Urinary bladder (tissue), 4 donors: ENCODE data around the gene TMEM141. TPM values are rescaled to one million over a fixed set of nuclear protein-coding genes. Genes with fewer than 3 reads are reported as not detected.
"Not testable (repeated sequence)": the region's sequence is repeated elsewhere in the genome, so short reads cannot be mapped to it uniquely, and the experiment has no call there.

Source experiments
- DNase-seq: peaks from one replicate; pipeline ENCODE4 v3.0.0-alpha.2; 2015; ENCODE audit errors: extremely low spot score
- H3K27ac ChIP-seq: one replicate; pipeline ENCODE4 v1.5.1; 2013; ENCODE audit warnings: low read depth, mild to moderate bottlenecking, moderate library complexity
- H3K36me3 ChIP-seq: one replicate; pipeline ENCODE4 v1.6.1; 2013; ENCODE audit warnings: mild to moderate bottlenecking, moderate library complexity; ENCODE audit not compliant: insufficient read depth
- H3K4me1 ChIP-seq: one replicate; pipeline ENCODE4 v1.6.1; 2013; ENCODE audit warnings: mild to moderate bottlenecking, moderate library complexity; ENCODE audit not compliant: insufficient read depth
- H3K4me3 ChIP-seq: one replicate; pipeline ENCODE4 v1.5.1; 2013; ENCODE audit warnings: low read depth, low read length
- WGBS: extraction: QIAGEN DNeasy Blood & Tissue Kit; methylation state at CpG from one replicate; pipeline ENCODE4 v1.1.7; 2013; 5-methylcytosine and 5-hydroxymethylcytosine counted together
- polyA plus RNA-seq: library from polyadenylated mRNA; stranded (reverse); fragments of 200-250 nt; gene quantifications from one replicate; pipeline ENCODE4 v1.2.3, GENCODE V29; 2013
- small RNA-seq: library from RNA; depleted of rRNA; stranded (forward); fragments of <200 nt; gene quantifications from one replicate; pipeline ENCODE3, GENCODE V24; 2014
- total RNA-seq: library from RNA; depleted of rRNA; stranded (reverse); fragments of >200 nt; gene quantifications from one replicate; pipeline ENCODE4 v1.2.3, GENCODE V29; 2014
- donor health status: healthy with polysubstance abuse.
- donor health status: healthy.

TMEM141 gene
- total and polyA plus RNA-seq, 2 donors = 29.4 to 83.2 TPM

DNA sequence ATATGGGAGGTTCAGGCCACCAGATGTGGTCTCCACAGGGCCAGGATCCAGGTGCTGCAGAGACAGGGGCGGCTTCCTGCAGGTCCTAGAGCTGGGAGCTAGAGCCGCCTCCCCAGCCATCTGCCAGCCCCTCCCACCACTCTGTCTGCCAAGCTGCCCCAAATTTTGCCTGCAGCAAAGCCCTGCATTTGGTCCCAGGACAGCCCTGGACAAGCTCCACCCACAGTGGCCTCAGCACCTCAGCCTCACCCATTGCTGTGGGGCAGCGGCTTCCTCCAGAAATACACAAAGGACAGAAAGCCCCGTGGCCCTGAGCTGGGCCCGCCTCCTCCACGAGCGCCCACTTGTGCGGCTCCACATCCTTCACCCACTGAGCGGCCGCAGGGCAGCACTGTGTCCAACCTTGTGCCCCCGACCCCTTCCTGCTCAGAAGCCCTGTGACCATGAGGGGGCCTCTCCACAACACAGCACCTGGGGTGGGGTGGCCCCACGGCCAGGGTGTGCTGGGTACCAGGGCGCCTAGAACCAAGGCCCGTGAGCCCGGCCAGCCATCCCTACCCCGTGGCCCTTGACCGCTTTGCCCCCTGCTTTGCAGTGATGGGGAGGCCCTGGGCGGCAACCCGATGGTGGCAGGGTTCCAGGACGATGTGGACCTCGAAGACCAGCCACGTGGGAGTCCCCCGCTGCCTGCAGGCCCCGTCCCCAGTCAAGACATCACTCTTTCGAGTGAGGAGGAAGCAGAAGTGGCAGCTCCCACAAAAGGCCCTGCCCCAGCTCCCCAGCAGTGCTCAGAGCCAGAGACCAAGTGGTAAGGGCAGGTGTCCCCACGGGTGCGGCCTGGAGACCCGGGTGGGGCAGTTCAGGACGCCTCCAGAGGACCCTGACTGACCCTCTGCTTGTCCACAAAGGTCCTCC is 47.4 kb downstream of the TMEM141 start:
- H3K36me3 ChIP-seq = no peaks in the 10 kb centered on the region
- 86% methylated on average over 29 of the region's 29 CpGs for WGBS

DNA sequence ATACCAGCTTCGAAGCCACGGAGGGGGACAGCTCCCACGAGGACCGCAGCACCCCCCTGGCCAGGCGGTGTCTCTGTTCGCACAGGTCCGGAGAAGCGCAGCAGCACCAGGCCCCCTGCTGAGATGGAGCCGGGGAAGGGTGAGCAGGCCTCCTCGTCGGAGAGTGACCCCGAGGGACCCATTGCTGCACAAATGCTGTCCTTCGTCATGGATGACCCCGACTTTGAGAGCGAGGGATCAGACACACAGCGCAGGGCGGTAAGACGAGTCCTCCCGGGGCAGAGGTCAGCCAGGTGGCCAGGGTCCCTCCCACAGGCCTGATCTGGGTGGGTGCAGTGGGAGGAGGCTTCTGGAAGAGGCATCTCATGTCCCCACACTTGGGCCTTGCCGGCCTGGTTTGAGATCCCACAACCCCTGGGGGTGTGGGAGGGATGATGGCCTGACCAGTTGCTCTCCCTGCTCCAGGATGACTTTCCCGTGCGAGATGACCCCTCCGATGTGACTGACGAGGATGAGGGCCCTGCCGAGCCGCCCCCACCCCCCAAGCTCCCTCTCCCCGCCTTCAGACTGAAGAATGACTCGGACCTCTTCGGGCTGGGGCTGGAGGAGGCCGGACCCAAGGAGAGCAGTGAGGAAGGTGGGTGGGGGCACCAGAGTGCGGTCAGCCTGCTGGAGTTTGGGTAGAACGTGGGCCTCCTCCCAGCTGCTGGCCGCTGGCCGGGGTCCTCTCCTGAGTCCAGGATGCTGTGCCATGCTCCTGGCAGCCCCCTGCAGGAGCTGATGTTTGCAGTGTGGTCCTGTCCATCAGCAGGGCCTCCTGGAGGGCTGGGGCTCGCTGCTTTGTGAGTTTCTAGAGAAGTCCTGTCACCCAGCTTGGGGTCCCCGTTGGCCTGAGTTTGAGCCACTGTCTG is 48.3 kb downstream of the TMEM141 start:
- Histone ChIP-seq H3K27ac (no peak overlapping the region), H3K36me3 (no peaks in the 10 kb centered on the region)
- DNase-seq = no peak

More for the DNA sequence above, 47.4 kb downstream of the TMEM141 start:
- Histone ChIP-seq H3K27ac (no peak overlapping the region), H3K4me1 (no peaks in the 10 kb centered on the region), H3K4me3 (no peak overlapping the region)
- no peak for DNase-seq

DNA sequence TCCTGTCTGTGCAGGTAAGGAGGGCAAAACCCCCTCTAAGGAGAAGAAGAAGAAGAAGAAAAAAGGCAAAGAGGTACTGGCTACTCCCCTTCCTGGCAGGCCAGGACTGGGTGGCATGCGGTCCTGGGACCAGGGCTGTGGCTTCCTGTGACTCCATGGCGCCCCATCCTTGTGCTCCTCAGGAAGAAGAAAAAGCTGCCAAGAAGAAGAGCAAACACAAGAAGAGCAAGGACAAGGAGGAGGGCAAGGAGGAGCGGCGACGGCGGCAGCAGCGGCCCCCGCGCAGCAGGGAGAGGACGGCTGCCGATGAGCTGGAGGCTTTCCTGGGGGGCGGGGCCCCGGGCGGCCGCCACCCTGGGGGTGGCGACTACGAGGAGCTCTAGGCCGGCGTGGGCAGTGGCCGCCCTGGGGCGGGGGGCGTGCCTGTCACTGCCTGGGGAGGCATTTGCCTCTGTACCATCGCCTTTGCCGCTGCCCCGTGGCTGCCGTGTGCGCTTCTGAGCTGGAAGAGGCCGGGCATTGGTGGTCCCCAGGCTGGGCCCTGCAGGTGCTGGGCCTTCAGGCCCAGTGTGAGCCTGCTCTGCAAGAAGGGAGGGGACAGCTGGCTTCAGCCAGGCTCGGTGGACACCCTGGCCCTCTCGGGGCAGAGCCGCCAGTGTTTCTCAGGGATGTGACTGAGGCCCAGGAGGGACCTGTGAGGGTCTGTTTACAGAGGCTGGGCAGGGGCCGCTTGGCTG is 49.2 kb downstream of the TMEM141 start:
- no peak for DNase-seq
- H3K4me1 ChIP-seq = no peaks in the 10 kb centered on the region
- WGBS = 77% methylated on average over 32 of the region's 32 CpGs
- no peak overlapping the region for H3K27ac ChIP-seq
- no peak overlapping the region for H3K4me3 ChIP-seq
- no peaks in the 10 kb centered on the region for H3K36me3 ChIP-seq

More for the DNA sequence above, 48.3 kb downstream of the TMEM141 start:
- 85% methylated on average over 36 of the region's 36 CpGs for WGBS
- Histone ChIP-seq H3K4me1 (no peaks in the 10 kb centered on the region), H3K4me3 (no peak overlapping the region)

DNA sequence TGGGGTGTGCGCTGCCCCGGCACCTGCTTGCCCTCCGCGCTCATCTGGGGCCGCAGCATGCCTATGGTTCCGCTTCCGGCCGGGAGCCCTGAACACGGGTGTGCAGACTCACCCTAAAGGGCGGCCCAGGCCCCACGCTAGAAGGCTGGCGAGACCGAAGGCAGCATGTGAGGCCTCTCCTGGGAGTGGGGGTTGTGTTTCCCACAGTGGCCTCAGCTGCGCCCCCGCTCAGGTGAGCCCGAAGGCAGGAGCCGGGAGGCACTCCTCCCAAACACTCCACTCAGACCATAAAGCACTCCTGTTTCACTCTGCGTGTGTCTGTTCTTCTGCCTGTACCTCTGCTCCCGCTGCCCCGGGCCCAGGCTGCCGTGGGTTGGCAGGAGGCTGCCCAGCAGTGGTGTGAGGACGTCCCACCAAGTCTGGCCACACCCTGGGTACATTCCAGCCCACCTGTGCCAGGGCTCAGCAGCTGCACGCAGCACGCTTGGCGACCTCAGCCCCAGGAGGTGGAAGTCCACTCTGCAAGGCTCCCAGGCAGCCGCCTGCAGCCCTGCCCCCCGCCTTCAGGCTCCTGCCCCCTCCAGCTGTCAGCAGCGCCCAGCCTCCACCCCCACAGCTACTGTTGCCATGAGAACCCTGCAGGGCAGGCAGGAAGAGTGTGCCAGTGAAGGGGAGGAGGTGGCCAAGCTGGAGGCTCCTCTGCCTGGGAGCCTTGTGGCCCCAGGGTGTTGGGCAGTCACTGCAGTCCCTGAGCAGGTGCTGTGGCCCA is 49.9 kb downstream of the TMEM141 start:
- no peak overlapping the region for H3K4me3 ChIP-seq
- no peaks in the 10 kb centered on the region for H3K4me1 ChIP-seq
- WGBS = 70% methylated on average over 28 of the region's 28 CpGs
- H3K36me3 ChIP-seq = no peaks in the 10 kb centered on the region
- no peak for DNase-seq
- no peak overlapping the region for H3K27ac ChIP-seq

DNA sequence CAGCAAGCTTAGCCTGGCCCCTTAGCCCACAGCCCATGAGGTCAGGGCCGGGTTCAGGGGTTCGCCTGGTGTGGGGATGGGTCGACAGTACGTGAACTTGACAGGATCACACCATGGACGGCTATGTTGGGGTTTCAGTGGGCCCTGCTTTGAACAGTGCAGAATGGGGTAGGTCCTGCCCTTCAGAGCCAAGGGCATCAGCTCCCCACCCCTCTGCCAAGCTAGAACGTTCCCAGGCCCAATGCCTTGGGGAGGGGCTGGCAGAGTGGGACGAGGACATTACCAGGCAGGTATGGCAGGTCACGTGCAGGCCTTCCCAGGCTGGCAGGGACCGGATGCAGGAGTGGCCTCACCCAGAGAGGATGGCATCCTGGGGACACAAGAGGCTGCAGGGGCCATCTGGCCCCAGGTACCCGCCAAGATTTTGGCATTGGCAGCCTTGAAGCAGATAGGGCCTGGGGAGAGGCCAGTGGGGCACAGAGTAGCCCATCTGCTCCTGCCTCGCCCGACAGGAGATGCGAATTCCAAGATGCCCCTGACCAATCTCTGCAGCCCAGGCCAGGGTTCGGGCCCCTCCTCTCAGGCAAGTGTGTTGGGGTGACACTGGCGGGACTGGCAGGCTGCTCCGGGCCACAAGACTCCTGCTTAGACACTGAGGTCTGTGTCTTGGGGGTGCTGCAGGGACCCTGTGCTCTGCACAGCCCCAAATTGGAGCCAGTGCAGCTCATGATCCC is 50.7 kb downstream of the TMEM141 start:
- not testable (repeated sequence) for H3K4me3 ChIP-seq, DNase-seq, H3K4me1 ChIP-seq, H3K27ac ChIP-seq, H3K36me3 ChIP-seq
- WGBS = 51% methylated on average over 16 of the region's 16 CpGs

DNA sequence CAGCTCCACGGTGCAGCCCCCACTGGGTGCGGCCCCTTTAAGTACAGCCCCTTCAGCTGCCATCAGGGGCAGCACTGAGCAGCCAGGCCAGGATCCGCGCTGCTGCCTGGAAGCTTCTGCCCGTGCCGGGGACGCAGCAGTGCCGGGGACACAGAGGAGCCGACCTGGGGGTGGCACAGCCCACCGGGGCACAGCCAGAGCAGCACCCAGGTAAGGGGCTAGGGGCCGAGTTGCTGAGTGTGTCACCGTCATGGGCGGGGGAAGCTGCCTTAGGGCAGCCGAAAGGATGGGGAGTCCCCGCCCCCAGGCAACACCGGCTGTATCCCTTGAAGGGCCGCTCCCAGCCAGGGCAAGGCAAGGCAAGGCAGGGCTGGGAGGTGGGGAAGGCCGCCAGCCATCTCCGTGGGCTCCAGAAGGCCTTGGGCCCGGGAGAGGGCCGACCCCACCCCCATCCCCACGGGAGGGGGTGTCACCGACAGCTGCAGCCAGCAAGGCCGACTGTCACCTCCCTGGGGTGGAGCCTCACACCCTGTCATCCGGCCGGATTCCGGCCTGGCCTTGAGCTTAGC is 51.3 kb downstream of the TMEM141 start, which contains the start of gene AJM1:
Gene AJM1, plus strand, starts transcription at position 99 of the 569 bp plus-strand sequence. CDS start 1,937 bp downstream, outside the sequence.
- not testable (repeated sequence) for H3K36me3 ChIP-seq, H3K27ac ChIP-seq, DNase-seq, H3K4me1 ChIP-seq
- under 1% methylated on average over 23 of the region's 27 CpGs for WGBS
- peak within 1 kb of the TSS; percentile 40 for H3K4me3 ChIP-seq

Small RNA genes lying within 50 kb of the gene (small RNA-seq; reads per million reads assigned to genes)
- gene AL355987.2 (not detected), gene ATP6V1G1P3 (not detected), gene MIR4292 (not detected), gene MIR6722 (not detected)

Other genes with a start within 250 kb of the TMEM141 start
- gene NOTCH1, start 245.3 kb upstream of the TMEM141 start, total RNA-seq = 25.6 TPM
- 19.7 TPM for gene NOTCH1, start 245.3 kb upstream of the TMEM141 start, polyA plus RNA-seq
- gene EGFL7, start 128.4 kb upstream of the TMEM141 start, total RNA-seq = 43.6 TPM
- 138 TPM for gene EGFL7, start 128.4 kb upstream of the TMEM141 start, polyA plus RNA-seq
- 9.8 TPM for gene AGPAT2, start 103.9 kb upstream of the TMEM141 start, total RNA-seq
- 78.9 TPM for gene AGPAT2, start 103.9 kb upstream of the TMEM141 start, polyA plus RNA-seq
- gene DIPK1B, start 78.8 kb upstream of the TMEM141 start, total RNA-seq = 10.8 TPM
- gene DIPK1B, start 78.8 kb upstream of the TMEM141 start, polyA plus RNA-seq = 18.9 TPM
- not detected for gene LCN10, start 48.4 kb upstream of the TMEM141 start, total RNA-seq
- gene LCN10, start 48.4 kb upstream of the TMEM141 start, polyA plus RNA-seq = 11.3 TPM
- not detected for gene LCN6, start 42.8 kb upstream of the TMEM141 start, total RNA-seq
- gene LCN6, start 42.8 kb upstream of the TMEM141 start, polyA plus RNA-seq = 26.6 TPM
- not detected for gene LCN8, start 33.1 kb upstream of the TMEM141 start, total RNA-seq
- not detected for gene LCN8, start 33.1 kb upstream of the TMEM141 start, polyA plus RNA-seq
- not detected for gene LCN15, start 26.8 kb upstream of the TMEM141 start, total RNA-seq
- not detected for gene LCN15, start 26.8 kb upstream of the TMEM141 start, polyA plus RNA-seq
- gene CCDC183, start 5.0 kb downstream of the TMEM141 start, total RNA-seq = 1.5 TPM
- 0.85 TPM for gene CCDC183, start 5.0 kb downstream of the TMEM141 start, polyA plus RNA-seq
- gene RABL6, start 16.6 kb downstream of the TMEM141 start, total RNA-seq = 29.1 TPM
- 60.0 TPM for gene RABL6, start 16.6 kb downstream of the TMEM141 start, polyA plus RNA-seq
- gene AJM1, start 51.1 kb downstream of the TMEM141 start, total RNA-seq = 0.69 TPM
- 6.9 TPM for gene AJM1, start 51.1 kb downstream of the TMEM141 start, polyA plus RNA-seq
- 43.9 TPM for gene PHPT1, start 58.1 kb downstream of the TMEM141 start, total RNA-seq
- 105 TPM for gene PHPT1, start 58.1 kb downstream of the TMEM141 start, polyA plus RNA-seq
- 3.0 TPM for gene MAMDC4, start 61.0 kb downstream of the TMEM141 start, total RNA-seq
- gene MAMDC4, start 61.0 kb downstream of the TMEM141 start, polyA plus RNA-seq = 3.8 TPM
- gene EDF1, start 75.0 kb downstream of the TMEM141 start, total RNA-seq = 128 TPM
- 337 TPM for gene EDF1, start 75.0 kb downstream of the TMEM141 start, polyA plus RNA-seq
- 7.9 TPM for gene TRAF2, start 95.2 kb downstream of the TMEM141 start, total RNA-seq
- gene TRAF2, start 95.2 kb downstream of the TMEM141 start, polyA plus RNA-seq = 13.1 TPM
- 47.5 TPM for gene FBXW5, start 153.4 kb downstream of the TMEM141 start, total RNA-seq
- 151 TPM for gene FBXW5, start 153.4 kb downstream of the TMEM141 start, polyA plus RNA-seq
- 1.0 TPM for gene C8G, start 153.9 kb downstream of the TMEM141 start, total RNA-seq
- 1.2 TPM for gene C8G, start 153.9 kb downstream of the TMEM141 start, polyA plus RNA-seq
- gene LCN12, start 160.9 kb downstream of the TMEM141 start, total RNA-seq = not detected
- gene LCN12, start 160.9 kb downstream of the TMEM141 start, polyA plus RNA-seq = 0.41 TPM
- 3.3 TPM for gene PTGDS, start 186.2 kb downstream of the TMEM141 start, total RNA-seq
- gene PTGDS, start 186.2 kb downstream of the TMEM141 start, polyA plus RNA-seq = 71.8 TPM
- 0.11 TPM for gene LCNL1, start 191.6 kb downstream of the TMEM141 start, total RNA-seq
- 0.30 TPM for gene LCNL1, start 191.6 kb downstream of the TMEM141 start, polyA plus RNA-seq
- 9.3 TPM for gene PAXX, start 201.1 kb downstream of the TMEM141 start, total RNA-seq
- gene PAXX, start 201.1 kb downstream of the TMEM141 start, polyA plus RNA-seq = 55.4 TPM
- gene CLIC3, start 205.2 kb downstream of the TMEM141 start, total RNA-seq = 3.6 TPM
- 11.0 TPM for gene CLIC3, start 205.2 kb downstream of the TMEM141 start, polyA plus RNA-seq
- 11.1 TPM for gene ABCA2, start 236.9 kb downstream of the TMEM141 start, total RNA-seq
- 30.8 TPM for gene ABCA2, start 236.9 kb downstream of the TMEM141 start, polyA plus RNA-seq
- not detected for gene FUT7, start 240.7 kb downstream of the TMEM141 start, total RNA-seq
- gene FUT7, start 240.7 kb downstream of the TMEM141 start, polyA plus RNA-seq = 0.18 TPM